Measurements from ENCODE around the gene KIAA2012. TPM values are rescaled to one million over a fixed set of nuclear protein-coding genes. Genes with fewer than 3 reads are reported as not detected.

The KIAA2012 gene
- total and polyA plus RNA-seq, 2 of the 4 experiments (the other 2 are of a cell fraction): under 0.01 to 0.09 TPM

DNA sequence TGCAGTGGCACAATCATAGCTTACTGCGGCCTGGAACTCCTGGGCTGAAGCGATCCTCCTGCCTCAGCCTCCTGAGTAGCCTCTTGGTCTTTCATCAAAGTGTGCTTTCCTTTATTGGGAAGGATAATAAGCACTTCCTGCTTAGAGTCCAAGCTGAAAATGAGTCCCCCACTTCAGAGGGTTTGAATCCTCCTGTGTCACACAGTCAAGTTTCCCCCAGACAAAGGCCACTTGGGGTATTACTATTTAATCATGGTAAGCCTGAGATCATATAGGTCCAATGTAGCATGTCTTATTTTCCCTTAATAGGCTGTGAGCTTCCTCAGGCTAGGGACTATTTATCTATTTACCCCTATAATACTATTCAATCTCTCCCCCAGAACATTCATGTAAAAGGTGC, 11.4 kb upstream of the KIAA2012 start:
- H3K36me3 ChIP-seq (ENCODE audit: control insufficient read depth, insufficient read depth, low read length): no peaks in the 10 kb centered on the region
- H3K18ac ChIP-seq (ENCODE audit: low read depth, low read length): no peak overlapping the region
- ATAC-seq (ENCODE audit: low read depth) (no peak), DNase-seq (no peak)
- H2BK20ac ChIP-seq (ENCODE audit: low read depth, low read length): no peak overlapping the region
- no peak overlapping the region for H2BK5ac ChIP-seq (ENCODE audit: low read depth, low read length, poor library complexity, severe bottlenecking)
- ChIA-PET POLR2A (ENCODE audit: unreplicated experiment) (no interaction called here), CTCF (interaction anchor here (0.6 to 0.7 kb wide), 2 partner anchors 21 to 195 kb away, joined by 4 read pairs; no protein-coding TSS in a partner anchor)
- H2AK5ac ChIP-seq (ENCODE audit: low read depth, low read length): no peak overlapping the region
- H3K9me1 ChIP-seq (ENCODE audit: insufficient read depth, low read length): 0 out of 2 replicates have a peak, but pooled peaks cover 7% of the 10 kb centered on the region
- no CpG with 5 or more reads among the region's 2 CpGs for WGBS, 2 experiments (ENCODE audit: extremely low coverage in 2 of 2, insufficient read length in 1 of 2)
- no TSS peak for BruUV-seq (replicated peaks)
- no peak overlapping the region for H3K27ac ChIP-seq (ENCODE audit: insufficient read depth, low read length)
- no peak overlapping the region for H3K4ac ChIP-seq (ENCODE audit: low read depth, low read length)
- H3K4me3 ChIP-seq (ENCODE audit: insufficient read depth, low read depth, low read length): no peak overlapping the region
- H3K4me1 ChIP-seq (ENCODE audit: control insufficient read depth, insufficient read depth, low read length): peaks cover 10% of the 10 kb centered on the region
- H2BK15ac ChIP-seq (ENCODE audit: low read depth, low read length): no peak overlapping the region
- H2AK9ac ChIP-seq (replicated peaks; ENCODE audit: low read depth, low read length, poor library complexity): no peak overlapping the region
- H3K9ac ChIP-seq (ENCODE audit: low read depth, low read length): no peak overlapping the region
- H4K20me1 ChIP-seq (ENCODE audit: insufficient read depth, low read length): no peaks in the 10 kb centered on the region
- H3K27me3 ChIP-seq (ENCODE audit: control insufficient read depth, insufficient read depth, low read length): no peaks in the 10 kb centered on the region
- in situ Hi-C loops (cut with MboI; ENCODE audit: low sequenced_read_pairs) (no loop called here), intact Hi-C loops (cut with micrococcal nuclease) (no loop called here), dilution Hi-C loops (cut with HindIII; ENCODE audit: low sequenced_read_pairs, unreplicated experiment) (no loop called here)
- no peaks in the 10 kb centered on the region for H3K79me1 ChIP-seq (ENCODE audit: low read depth in 1 of 2, low read length in 2 of 2)
- H3K23ac ChIP-seq (ENCODE audit: low read depth, low read length): no peak overlapping the region
- H2BK120ac ChIP-seq (ENCODE audit: low read depth, low read length): no peak overlapping the region
- H3K9me3 ChIP-seq (ENCODE audit: control insufficient read depth, insufficient read depth, low read length): no peaks in the 10 kb centered on the region
- no peak overlapping the region for H3K4me2 ChIP-seq (ENCODE audit: low read depth, low read length)
- H3K14ac ChIP-seq (replicated peaks; ENCODE audit: low read depth, low read length): no peak overlapping the region
- H4K5ac ChIP-seq (ENCODE audit: low read depth, low read length): no peak overlapping the region
- H4K8ac ChIP-seq (ENCODE audit: low read depth in 2 of 2, low read length in 2 of 2): no peak overlapping the region
- H2AFZ ChIP-seq (replicated peaks; ENCODE audit: low read length, poor library complexity): no peak overlapping the region
- H3K56ac ChIP-seq (ENCODE audit: extremely low read depth, insufficient read depth, low read length): no peak overlapping the region
- TF ChIP-seq BHLHE40 (IDR thresholded peaks at IDR 0.05; ENCODE audit: low read depth, low read length) (no peak), FOS (IDR thresholded peaks at IDR 0.05; ENCODE audit: low read depth, low read length) (no peak)
- H4K91ac ChIP-seq (ENCODE audit: insufficient read depth, low read depth, low read length): no peak overlapping the region

Data from IMR-90 (cell line).